Nephron progenitor cell (in vitro differentiated cells): Measurements from ENCODE around the gene GTF3C4.

Source experiments
- DNase-seq: peaks from one replicate; pipeline ENCODE4 v3.0.0; 2021
- H3K27ac Mint-ChIP-seq: 2 replicates; pipeline ENCODE4 v1.8.0; 2021; ENCODE audit warnings: mild to moderate bottlenecking, moderate library complexity, mixed read lengths
- H3K27me3 Mint-ChIP-seq: 2 replicates; pipeline ENCODE4 v1.8.0; 2021; ENCODE audit warnings: mild to moderate bottlenecking, low read depth, mixed read lengths; ENCODE audit not compliant: poor library complexity
- H3K36me3 Mint-ChIP-seq: 2 replicates; pipeline ENCODE4 v1.8.0; 2021; ENCODE audit warnings: low read depth, mixed read lengths
- H3K4me1 Mint-ChIP-seq: 2 replicates; pipeline ENCODE4 v1.8.0; 2021; ENCODE audit warnings: mixed read lengths
- H3K4me3 Mint-ChIP-seq: 2 replicates; pipeline ENCODE4 v1.8.0; 2021; ENCODE audit warnings: mild to moderate bottlenecking, moderate library complexity, mixed read lengths
- H3K9me3 Mint-ChIP-seq: 2 replicates; pipeline ENCODE4 v1.8.0; 2021; ENCODE audit warnings: mild to moderate bottlenecking, moderate library complexity, mixed read lengths
- CTCF ChIP-seq: fragments of 200-600 bp; sonication (generic); IDR thresholded peaks from 2 replicates; pipeline ENCODE4 v1.5.0; 2021; ENCODE audit warnings: antibody characterized with exemption

GTF3C4 gene

GRCh38 chr9:132663851-132664250 is 6.4 kb upstream of the GTF3C4 start:
- Mint-ChIP-seq H3K4me3 (no peak overlapping the region), H3K4me1 (peaks cover 18% of the 10 kb centered on the region), H3K27me3 (no peaks in the 10 kb centered on the region), H3K9me3 (no peaks in the 10 kb centered on the region), H3K36me3 (peaks cover 42% of the 10 kb centered on the region), H3K27ac (no peak overlapping the region)
- TF ChIP-seq CTCF = no peak
- no peak for DNase-seq

- H3K9me3 Mint-ChIP-seq = peaks cover 13% of the 10 kb centered on the region
- peaks cover 39% of the 10 kb centered on the region for H3K36me3 Mint-ChIP-seq
- no peaks in the 10 kb centered on the region for H3K27me3 Mint-ChIP-seq
- H3K27ac Mint-ChIP-seq = peak overlapping the region; percentile 96
- H3K4me1 Mint-ChIP-seq = peaks cover 39% of the 10 kb centered on the region
- no peak for TF ChIP-seq CTCF
- H3K4me3 Mint-ChIP-seq = peak overlapping the region; percentile 94
- DNase-seq = no peak
These were observed 956 bp upstream of the GTF3C4 start for GRCh38 chr9:132669319-132669697.

- Mint-ChIP-seq H3K27me3 (no peaks in the 10 kb centered on the region), H3K4me3 (peak within 1 kb of the TSS; percentile 94), H3K4me1 (peaks cover 39% of the 10 kb centered on the region), H3K27ac (peak within 1 kb of the TSS; percentile 98), H3K36me3 (peaks cover 45% of the 10 kb centered on the region), H3K9me3 (peaks cover 13% of the 10 kb centered on the region)
- DNase-seq = peak; percentile 90
- no peak for TF ChIP-seq CTCF
These were observed 387 bp upstream of the GTF3C4 start, which contains the start of gene DDX31 for GRCh38 chr9:132669698-132670456. Gene DDX31 (minus strand): TSS chr9:132669983. CDS start chr9:132669934, 49 bp downstream.

- H3K4me1 Mint-ChIP-seq = peaks cover 39% of the 10 kb centered on the region
- no peak for DNase-seq
- TF ChIP-seq CTCF = no peak
- no peaks in the 10 kb centered on the region for H3K27me3 Mint-ChIP-seq
- peak overlapping the region; percentile 78 for H3K27ac Mint-ChIP-seq
- H3K4me3 Mint-ChIP-seq = peak overlapping the region; percentile 94
- peaks cover 13% of the 10 kb centered on the region for H3K9me3 Mint-ChIP-seq
- peaks cover 61% of the 10 kb centered on the region for H3K36me3 Mint-ChIP-seq
These were observed 1.6 kb downstream of the GTF3C4 start for GRCh38 chr9:132671620-132672412.

GRCh38 chr9:132672413-132672690 is 2.1 kb downstream of the GTF3C4 start:
- Mint-ChIP-seq H3K27me3 (no peaks in the 10 kb centered on the region), H3K4me1 (peaks cover 39% of the 10 kb centered on the region)

More at GRCh38 chr9:132672413-132672690, 2.1 kb downstream of the GTF3C4 start:
- Mint-ChIP-seq H3K36me3 (peaks cover 61% of the 10 kb centered on the region), H3K4me3 (peak overlapping the region; percentile 94), H3K27ac (peak overlapping the region; percentile 2), H3K9me3 (peaks cover 13% of the 10 kb centered on the region)
- no peak for DNase-seq
- TF ChIP-seq CTCF = no peak
